A172 (cell line): ENCODE results near the gene CLIC1. TPM values are rescaled to one million over a fixed set of nuclear protein-coding genes. Genes with fewer than 3 reads are reported as not detected.

Experiments
- DNase-seq: peaks from one replicate; pipeline ENCODE4 v3.0.0-alpha.2; 2015; ENCODE audit warnings: low spot score
- total RNA-seq: library from RNA; depleted of rRNA; stranded (reverse); fragments of >200 nt; shearing (Covaris generic); gene quantifications from 2 replicates; pipeline ENCODE4 v1.2.3, GENCODE V29; 2014; rRNA removed

Gene CLIC1
- total RNA-seq: 927 and 1,153 TPM in 2 replicates

GRCh38 chr6:31736021-31736767 lies at the start of gene CLIC1:
Gene CLIC1, minus strand, starts transcription at chr6:31736530. Its CDS starts 230 bp downstream, at chr6:31736300.
- peak; percentile 86 for DNase-seq

GRCh38 chr6:31785475-31785874 lies 49.1 kb upstream of the CLIC1 start:
- DNase-seq: no peak

DNA sequence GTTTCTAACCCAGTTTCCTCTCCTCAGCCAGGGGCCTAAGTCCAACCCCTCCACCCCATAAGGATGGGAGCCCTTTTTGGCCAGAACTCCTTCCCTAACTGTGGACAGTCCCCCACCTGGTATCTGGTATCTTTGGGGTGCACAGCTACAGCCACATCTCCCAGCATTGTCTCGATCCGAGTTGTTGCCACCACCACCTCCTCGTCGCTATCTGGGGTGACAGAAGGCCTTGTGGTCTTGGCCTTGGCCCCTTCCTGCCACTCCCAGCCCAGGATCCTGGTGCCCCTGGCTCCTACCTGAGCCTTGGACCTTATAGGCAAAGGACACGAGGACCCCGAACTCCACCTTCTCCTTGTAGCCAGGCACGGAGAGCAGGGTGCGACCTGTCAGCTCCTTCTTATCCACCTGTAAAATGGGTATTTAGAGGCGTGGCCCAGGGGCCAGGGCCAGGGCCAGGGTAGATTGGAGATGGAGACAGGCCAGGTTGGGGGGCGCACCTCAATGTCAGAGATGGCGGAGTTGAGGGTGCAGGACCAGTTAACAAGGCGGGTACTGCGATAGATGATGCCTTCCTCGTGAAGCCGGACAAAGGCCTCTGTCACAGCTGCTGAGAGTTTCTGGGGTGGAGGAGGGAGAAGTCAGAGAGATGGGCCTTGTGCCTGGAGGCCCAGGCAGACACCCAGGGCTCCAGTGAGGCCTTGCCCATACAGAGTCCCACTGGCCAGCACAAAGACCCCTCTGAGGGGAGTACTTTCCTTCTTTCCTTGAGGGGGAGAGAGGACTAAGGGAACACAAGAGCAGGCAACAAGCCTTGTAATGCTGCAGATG lies 48.0 kb upstream of the CLIC1 start:
- DNase-seq: no peak

GRCh38 chr6:31782126-31782855 lies 46.0 kb upstream of the CLIC1 start:
- DNase-seq: no peak

- DNase-seq: no peak
Observed at GRCh38 chr6:31781244-31782125, 45.2 kb upstream of the CLIC1 start.

DNA sequence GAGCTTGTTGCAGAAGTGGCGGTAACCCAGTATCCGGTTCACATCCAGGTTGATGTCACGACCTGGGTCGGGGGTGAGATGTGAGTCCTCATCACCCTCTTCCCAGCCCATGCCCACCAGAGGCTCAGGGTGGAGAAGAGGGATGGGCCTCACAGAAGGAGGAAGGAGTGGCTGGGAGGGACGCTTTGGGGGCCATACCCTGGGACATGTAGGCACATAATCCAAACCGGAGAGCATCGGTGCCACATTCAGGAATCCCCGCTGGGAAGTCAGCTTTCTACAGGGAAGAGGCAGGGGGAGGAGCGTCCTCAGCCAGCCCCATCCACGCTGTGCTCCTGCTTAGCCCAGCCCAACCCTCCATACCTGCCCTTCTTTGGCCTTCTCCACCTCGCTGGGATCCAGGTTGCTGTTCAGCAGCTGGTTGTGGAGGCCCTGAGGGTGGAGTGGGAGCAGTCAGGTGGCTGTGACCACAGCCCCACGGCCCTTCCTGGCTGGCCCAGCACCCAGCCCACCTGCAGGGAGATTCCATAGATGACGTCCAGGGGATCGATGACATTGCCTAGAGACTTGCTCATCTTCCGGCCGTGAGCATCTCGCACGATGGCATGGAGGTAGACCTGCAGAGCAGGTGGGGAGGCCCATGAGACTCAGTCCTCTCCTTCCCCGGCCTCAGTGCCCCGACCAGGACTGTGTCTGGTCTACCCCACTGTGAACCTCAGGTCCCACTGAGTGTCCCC lies 44.3 kb upstream of the CLIC1 start:
- DNase-seq: no peak

DNA sequence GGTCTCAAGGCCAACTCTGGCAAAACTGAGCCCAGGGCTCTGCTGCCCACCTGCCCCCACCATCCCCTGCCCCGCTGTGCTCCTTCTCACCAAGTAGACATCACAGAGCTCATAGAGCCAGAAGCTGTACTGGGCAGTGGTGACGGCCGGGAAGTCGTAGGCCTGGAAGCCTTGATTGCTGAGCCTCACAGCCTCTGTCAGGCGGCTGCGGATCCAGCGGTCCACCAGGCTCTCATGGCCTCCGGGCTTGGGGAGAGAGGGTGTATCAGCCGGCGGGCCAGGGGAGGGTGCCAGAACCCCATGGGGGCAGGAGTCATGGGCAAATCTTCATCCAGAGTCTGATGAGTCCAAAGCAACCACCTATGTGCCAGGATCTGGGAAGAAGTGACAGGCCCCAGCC lies 43.6 kb upstream of the CLIC1 start:
- DNase-seq: no peak

- no peak for DNase-seq
Observed at GRCh38 chr6:31778999-31779885, 42.9 kb upstream of the CLIC1 start.

- DNase-seq: no peak
Observed at GRCh38 chr6:31778193-31778592, 41.9 kb upstream of the CLIC1 start.

GRCh38 chr6:31777667-31778050 lies 41.3 kb upstream of the CLIC1 start:
- no peak for DNase-seq

DNA sequence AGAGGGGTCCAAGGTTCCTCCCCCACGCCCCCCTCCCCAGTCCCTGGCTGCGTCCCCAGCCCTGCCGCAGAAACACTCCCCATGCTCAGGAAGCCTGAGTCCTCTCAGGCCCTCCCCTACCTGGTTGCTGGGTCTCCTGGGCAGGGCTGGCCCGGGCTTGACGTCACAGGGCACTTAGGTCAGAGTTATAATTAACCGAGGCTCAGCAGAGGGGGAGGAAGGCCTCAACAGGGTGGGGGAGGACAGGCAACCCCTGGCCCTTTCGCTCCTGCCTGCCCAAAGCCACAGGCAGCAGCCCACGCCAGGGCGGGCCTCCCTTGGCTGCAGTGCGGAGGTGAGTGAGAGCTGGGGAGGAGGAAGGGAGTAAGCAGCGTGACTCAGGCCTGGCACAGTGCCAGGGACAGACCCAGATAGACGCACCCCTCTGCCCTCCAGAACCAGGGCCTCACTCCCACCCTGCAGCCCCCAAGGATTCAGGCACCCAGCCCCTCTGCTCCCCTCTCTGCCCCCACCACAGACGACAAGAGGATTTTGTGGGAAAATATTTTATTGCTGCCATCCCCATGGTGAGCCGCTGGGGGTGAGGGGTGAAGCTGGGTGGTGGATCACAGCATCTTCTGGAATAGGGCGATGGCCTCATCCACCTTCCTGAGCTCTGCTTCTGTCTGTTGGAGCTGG lies 40.8 kb upstream of the CLIC1 start, which contains the start of gene VWA7:
Gene VWA7 (minus strand): TSS at position 340 of the 678 bp plus-strand sequence. CDS start 549 bp downstream, outside the sequence.
- peak; percentile 80 for DNase-seq

DNA sequence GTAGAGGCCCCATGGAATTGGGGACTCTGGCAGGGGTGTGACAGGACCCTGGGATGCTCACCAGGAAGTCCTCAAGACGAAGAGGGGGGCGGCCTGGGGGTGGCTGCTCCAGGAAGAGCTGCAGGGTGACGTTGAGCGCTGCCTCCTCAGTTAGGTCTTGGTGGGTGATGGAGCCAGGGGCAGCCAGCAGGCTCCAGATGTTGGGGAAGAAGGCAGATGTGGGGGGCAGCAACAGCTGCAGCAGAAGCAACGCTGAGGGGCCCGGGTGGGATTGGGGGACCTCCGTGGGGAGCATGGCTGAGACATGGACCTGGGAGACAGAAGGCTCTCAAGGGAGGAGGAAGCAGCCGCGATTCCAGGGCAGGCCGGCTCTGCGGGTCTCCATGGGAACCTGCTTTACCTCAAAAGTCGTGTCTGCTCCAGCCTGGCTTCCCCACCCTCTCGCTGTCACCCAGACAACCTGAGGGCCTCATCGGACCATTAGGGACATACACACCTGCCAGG lies 40.2 kb upstream of the CLIC1 start:
- no peak for DNase-seq

DNA sequence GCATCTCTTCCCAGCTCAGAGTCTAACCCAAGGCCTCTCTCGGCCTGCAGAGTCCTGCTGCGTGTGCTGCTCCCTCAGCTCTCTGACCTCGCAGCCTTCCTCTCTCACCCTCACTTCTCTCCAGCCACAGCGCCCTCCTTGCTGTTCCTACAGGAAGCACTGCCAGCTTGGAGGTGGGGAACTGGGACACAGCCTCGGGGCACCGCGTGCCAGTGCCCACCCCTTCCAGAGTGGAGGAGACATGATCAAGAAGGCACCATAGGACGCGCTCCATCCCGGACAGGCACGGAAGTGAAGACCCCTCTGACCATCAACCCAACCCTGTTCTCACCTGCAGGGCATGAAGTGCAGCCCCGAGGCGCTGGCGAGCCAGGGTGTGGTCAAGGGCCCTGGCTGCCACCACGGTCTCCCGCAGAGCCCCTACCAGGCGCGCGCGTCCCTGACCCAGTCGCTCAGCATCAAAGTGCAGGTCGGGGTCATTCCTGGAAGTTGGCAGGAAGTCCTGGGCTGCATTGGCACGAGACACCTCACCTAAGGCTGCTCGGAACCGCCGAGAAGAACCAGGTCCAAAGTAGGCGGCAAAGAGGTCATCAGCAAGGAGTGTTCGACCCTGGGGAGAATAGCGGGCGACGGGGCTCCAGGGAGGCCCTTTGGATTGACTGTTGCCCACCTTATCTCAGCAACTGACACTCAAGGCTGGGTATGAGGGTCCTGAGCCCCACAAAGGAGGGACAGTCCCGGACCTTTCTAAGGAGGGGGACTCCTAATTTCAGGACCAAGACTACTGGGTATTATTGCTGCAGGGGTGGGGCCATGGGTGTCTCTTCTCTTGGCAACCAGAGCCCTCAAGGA lies 39.5 kb upstream of the CLIC1 start:
- no peak for DNase-seq

DNA sequence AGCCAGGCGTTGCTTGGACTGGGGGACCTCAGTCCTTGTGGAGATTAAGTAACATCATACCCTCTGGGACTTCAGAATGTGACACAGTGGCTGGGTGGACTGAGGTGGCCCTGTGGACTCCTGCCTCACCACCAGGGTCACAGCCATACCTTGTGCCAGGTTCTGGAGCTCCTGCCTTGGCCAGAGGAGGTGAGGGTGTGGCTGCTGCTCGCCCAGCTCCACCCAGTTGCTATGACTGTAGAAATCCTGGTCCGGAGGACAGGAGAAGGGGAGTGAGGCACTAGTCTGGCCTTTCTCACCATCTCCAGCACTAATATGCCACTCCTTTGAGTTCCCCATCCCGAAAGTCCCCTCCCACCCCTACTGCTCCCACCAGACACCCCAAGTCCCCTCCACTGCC lies 38.9 kb upstream of the CLIC1 start:
- DNase-seq: no peak

GRCh38 chr6:31771992-31772358 lies 35.6 kb upstream of the CLIC1 start:
- DNase-seq: peak; percentile 41

DNA sequence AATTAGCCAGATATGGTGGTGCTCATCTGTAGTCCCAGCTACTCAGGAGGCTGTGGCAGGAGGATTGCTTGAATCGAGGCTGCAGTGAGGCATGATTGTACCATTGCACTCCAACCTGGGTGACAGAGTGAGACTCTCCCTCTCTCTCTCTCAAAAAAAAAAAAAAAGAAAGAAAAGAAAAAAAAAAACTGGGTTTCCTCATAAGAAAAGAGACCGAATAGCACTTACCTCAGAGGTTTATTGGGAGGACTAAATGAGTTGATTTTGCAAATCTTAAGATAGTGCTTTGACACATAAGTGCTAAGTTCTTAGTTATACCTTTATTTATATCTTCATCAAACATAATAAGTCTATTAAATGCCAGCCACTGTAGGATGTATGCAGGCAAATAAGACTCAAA lies 34.5 kb upstream of the CLIC1 start:
- no peak for DNase-seq

GRCh38 chr6:31769684-31770371 lies 33.5 kb upstream of the CLIC1 start:
- peak; percentile 54 for DNase-seq
